Stimulated activated naive CD4-positive, alpha-beta T cell (primary cell): ENCODE measurements around the gene ST3GAL3.
A peak's percentile ranks its signal among the peaks of the same experiment; 100 is the strongest.
"Not testable (repeated sequence)": the region's sequence is repeated elsewhere in the genome, so short reads cannot be mapped to it uniquely, and the experiment has no call there.

Source experiments
- DNase-seq, 6 experiments: peaks; one replicate each; lab custom pipeline; 2025; lab: John Stamatoyannopoulos, UW

Gene ST3GAL3

GRCh38 chr1:43703836-43704235 lies 3.5 kb upstream of the ST3GAL3 start:
- DNase-seq = no peak

- DNase-seq = no peak
Observed at GRCh38 chr1:43704838-43705237, 2.5 kb upstream of the ST3GAL3 start.

GRCh38 chr1:43705334-43705733 lies 2.0 kb upstream of the ST3GAL3 start:
- DNase-seq = no peak

DNA sequence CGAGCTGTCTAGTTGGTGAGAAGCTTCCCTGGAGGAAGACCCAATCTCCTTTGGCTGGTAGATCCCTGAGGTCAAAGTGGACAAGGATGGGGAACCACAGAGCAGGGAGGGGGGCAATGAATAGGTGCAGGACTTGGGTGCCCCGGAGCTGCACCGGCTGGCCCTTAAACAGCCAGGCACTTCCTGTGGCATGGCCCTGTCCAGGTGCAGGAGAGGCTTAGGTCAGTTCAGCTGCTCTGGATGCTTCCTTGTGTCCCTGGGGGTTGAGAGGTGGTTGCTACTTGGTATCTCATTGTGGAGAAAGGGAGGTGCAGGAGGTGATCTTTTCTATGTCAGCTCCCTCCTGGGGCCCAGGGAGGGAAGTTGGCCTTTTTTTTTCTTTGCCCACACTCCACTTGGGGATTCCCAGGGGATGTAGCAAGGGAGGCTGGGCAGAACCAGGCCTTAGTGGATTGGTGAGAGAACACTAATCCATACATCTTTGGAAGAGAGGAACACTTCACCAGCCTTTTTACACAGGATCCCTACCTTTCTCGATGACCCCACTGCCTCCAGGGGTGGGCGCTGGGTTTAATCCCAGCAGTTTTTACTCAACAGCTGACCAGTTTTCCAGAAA lies 1.2 kb upstream of the ST3GAL3 start:
- peak in 1 of 6 experiments; percentile 25 for DNase-seq

- peak in 1 of 6 experiments; percentile 48 for DNase-seq
Observed at GRCh38 chr1:43706598-43707189, 642 bp upstream of the ST3GAL3 start.

DNA sequence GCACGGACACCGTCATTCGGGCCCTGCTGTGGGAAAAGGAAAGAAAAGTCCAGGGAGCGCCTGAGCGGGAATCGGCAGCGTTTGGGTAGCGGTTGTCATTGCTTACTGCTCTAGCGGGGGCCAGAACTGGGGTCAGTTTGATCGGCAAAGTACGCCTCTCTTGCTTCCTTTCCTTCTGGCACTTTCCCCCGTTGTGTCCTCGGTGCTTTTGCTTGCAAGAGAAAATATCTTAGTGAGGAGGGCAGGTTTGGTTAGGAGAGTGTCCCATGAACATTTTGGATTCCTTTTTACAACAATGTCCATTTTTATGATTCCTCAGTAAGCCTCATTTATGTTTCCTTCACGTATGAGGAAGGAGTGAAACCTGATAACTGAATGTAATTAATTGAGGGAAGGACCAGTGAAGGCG lies 670 bp downstream of the ST3GAL3 start:
- DNase-seq = peak in 1 of 6 experiments; percentile 25

DNA sequence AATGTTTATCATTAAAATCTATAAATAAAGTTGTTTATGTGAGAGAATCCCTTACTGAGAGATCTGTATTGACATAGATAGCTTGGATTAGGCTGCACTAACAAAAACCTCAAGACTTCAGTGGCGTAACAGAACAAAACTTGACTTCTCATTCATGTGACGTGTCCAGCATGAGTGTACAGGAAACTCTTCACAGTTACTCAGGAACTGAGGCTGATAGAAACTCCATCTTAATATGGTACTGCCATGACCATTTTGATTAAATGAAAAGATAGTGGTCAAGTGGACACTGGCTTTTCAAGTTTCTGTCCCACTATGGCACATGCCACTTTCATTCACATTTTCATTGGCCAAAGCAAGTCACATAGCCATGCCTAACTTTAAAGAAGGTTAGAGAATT lies 3.7 kb downstream of the ST3GAL3 start:
- DNase-seq = no peak

- no peak for DNase-seq
Observed at GRCh38 chr1:43711524-43712386, 4.4 kb downstream of the ST3GAL3 start.

GRCh38 chr1:43716559-43717281 lies 9.4 kb downstream of the ST3GAL3 start:
- no peak for DNase-seq

- no peak for DNase-seq
Observed at GRCh38 chr1:43719063-43719462, 11.7 kb downstream of the ST3GAL3 start.

DNA sequence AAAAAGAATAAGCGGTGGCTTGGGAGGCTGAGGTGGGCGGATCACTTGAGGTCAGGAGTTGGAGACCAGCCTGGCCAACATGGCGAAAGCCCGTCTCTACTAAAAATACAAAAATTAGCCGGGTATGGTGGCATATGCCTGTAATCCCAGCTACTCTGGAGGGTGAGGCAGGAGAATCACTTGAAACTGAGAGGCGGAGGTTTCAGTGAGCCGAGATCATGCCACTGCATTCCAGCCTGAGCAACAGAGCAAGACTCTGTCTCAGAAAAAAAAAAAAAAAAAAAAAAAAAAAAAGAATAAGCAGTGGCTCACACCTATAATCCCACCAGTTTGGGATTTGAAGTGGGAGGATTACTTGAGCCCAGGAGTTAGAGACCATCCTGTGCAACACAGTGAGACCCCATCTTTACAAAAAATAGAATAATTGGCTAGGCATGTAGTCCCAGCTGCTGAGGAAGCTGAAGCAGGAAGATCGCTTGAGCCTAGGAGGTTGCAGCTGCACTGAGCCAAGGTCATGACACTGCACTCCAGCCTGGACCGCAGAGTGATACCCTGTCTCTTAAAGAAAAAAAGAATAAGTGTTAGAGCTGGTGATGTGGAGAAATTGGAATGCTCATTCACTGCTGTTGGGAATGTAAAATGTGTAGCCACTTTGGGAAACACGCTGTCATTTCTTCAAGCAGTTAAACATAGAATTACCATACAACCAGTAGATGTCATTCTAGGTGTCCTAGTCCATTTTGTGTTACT lies 12.5 kb downstream of the ST3GAL3 start:
- not testable (repeated sequence) for DNase-seq

DNA sequence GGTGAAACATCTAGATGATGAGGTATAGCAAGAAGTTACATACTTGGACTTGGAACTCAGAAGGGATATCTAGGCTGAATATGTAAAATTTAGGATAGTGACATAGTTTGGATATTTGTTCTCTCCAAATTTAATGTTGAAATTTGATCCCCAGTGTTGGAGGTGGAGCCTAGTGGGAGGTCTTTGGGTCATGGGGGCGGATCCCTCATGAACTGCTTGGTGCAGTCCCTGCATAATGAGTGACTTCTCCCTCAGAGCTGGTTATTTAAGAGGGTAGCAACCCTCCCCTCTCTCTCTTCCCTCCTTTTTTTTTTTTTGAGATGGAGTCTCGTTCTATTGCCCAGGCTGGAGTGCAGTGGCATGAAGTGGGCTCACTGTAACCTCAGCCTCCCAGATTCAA lies 15.5 kb downstream of the ST3GAL3 start:
- DNase-seq = no peak

GRCh38 chr1:43729816-43730463 lies 22.6 kb downstream of the ST3GAL3 start:
- DNase-seq = no peak

GRCh38 chr1:43731867-43732531 lies 24.7 kb downstream of the ST3GAL3 start:
- DNase-seq = no peak

DNA sequence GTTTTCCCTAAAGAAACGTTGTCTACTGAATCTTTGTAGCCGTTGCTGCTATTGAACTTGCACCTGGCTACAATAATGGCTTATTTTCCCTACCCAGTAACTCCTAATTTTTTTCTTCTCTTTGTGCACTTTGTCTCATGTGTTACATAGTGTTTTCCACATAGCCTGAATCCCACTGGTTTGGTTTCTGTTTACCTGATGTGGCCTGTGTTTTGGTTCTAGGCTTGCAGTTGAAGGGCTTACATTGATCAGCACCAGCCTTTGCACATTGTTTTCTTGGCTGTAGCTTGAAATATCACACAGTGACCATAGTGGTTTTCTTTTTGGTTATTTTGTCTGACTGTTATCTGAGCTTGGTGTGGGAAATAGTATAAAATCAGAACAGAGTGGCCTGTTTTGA lies 29.5 kb downstream of the ST3GAL3 start:
- DNase-seq = no peak

DNA sequence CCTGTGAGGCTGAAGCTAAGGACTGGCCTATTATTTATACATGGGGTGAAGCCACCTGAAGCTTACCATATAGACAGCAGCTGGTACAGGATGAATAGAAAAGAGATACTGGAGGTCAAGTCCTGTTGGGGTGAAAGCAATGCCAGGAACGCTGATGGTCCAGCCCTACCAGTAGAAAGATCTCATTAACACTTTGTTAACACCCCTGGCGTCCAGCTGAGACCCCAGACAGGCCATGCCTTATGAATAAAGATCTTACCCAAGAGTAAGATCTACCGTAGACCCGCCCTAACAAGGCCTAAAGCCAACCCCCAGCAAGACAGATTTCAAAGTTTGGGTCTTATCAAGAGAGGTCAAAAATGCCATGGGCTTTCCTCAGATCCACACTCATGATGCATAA lies 34.7 kb downstream of the ST3GAL3 start:
- DNase-seq = no peak

DNA sequence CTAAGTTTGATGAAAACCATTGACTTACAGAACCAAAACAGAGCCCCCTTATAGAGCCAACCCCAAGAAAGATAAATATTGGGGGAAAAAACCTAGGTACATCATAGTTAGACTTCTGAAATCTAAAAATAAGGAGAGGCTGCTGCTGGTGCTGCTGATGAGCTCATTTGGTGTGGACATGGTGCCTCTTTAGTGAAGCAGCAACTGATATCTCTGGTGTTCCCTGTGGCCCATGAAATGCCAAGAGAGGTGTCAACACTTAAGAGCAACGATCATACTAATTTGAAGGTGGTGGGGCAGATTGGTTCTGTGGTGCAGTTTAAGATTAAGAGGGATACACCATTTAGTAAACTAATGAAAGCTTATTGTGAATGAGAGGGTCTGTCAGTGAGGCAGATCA lies 35.9 kb downstream of the ST3GAL3 start:
- no peak for DNase-seq

GRCh38 chr1:43747736-43748135 lies 40.4 kb downstream of the ST3GAL3 start:
- DNase-seq = no peak

DNA sequence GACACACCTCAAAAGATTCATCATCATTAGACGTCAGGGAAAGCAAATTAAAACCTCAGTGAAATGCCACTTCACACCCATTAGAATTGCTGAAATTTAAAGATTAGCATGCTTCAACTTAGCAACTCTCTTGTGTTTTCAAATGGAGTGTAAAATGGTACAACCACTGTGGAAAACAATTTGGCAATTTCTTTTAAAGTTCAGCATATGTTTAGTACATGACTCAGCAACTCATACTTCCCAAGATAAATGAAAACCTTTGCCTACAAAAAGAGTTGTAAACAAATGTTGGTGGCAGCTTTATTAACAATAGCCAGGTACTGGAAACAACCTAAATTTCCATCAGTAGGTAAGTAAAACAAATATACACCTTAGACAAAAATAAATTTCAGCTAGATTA lies 42.7 kb downstream of the ST3GAL3 start:
- no peak for DNase-seq

GRCh38 chr1:43753422-43753821 lies 46.1 kb downstream of the ST3GAL3 start:
- no peak for DNase-seq

DNA sequence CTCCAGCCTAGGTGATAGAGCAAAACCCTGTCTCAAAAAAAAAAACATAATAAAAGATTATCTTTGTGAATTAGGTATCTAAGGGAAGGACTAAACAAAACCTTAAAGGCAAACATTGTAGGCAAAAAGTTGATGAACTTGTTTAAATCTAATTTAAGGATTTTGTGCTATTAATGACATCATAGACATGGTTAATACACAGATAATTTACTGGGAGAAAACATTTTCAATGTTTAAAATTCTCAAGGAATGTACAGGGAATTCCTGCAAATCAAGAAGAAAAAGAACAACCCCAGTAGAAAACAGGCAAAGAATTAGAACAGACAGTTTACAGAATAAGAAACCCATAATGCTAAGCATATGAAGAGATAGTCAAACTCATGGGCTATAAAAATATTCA lies 47.6 kb downstream of the ST3GAL3 start:
- DNase-seq = no peak
